Spleen (tissue), 7 donors: ENCODE measurements around the gene SLC39A13.

ENCODE experiments used
- CTCF ChIP-seq, 11 experiments: fragments of 200-600 bp in 7 of 11; fragments of 450-650 bp in 4 of 11; sonication (generic) in 4 of 11; IDR thresholded peaks in 8 of 11; conservative IDR thresholded peaks in 3 of 11; 1 replicate in 7 of 11; 2 replicates in 4 of 11; pipeline versions ENCODE4 v1.4.0 to v1.8.0; 2016 to 2021; ENCODE audit warnings: antibody characterized with exemption in 11 of 11, inconsistent platforms in 4 of 11, mild to moderate bottlenecking in 1 of 11
- POLR2A ChIP-seq, 3 donors: fragments of 450-650 bp; IDR thresholded peaks; one replicate each; pipeline ENCODE4 v1.5.1; 2017; ENCODE audit warnings: antibody characterized with exemption in 3 of 3, mild to moderate bottlenecking in 1 of 3
- POLR2AphosphoS5 ChIP-seq, 3 donors: sonication (generic); formaldehyde crosslinking; IDR thresholded peaks; one replicate each; pipeline ENCODE4 v1.5.1; 2017; ENCODE audit warnings: antibody characterized with exemption in 3 of 3
- donor health status: DM: no; HTN: no; CAD: no; lungs with moderate emphysema.
- donor health status: DM: no; HTN: no; CAD: no.
- donor health status: DM: no; HTN: no; CAD: no.

GRCh38 chr11:47441421-47441820 is 33.0 kb downstream of the SLC39A13 start:
- TF ChIP-seq CTCF (IDR thresholded peaks at IDR 0.05 in 8 of 11, conservative IDR thresholded peaks at IDR 0.05 in 3 of 11) (no peak), POLR2A (IDR thresholded peaks at IDR 0.05) (no peak), POLR2AphosphoS5 (IDR thresholded peaks at IDR 0.05) (no peak)
